HEK293 (cell line): ENCODE measurements around the gene IL17REL.
A peak's percentile ranks its signal among the peaks of the same experiment; 100 is the strongest.

ENCODE experiments used
- CTCF ChIA-PET: fragments of 350-600 bp; formaldehyde crosslinking; extraction: SDS; loops from one replicate; lab custom pipeline; 2021; ENCODE audit warnings: antibody characterized with exemption; lab: Yijun Ruan, JAX
- POLR2A ChIA-PET: fragments of 300-600 bp; formaldehyde crosslinking; extraction: SDS; loops from one replicate; lab custom pipeline; 2020; ENCODE audit warnings: antibody characterized with exemption, inconsistent platforms; lab: Yijun Ruan, JAX
- H3K27ac ChIP-seq: fragments of 200-500 bp; sonication (Bioruptor generic); 2 replicates; pipeline ENCODE4 v1.5.1; 2014; ENCODE audit warnings: low read depth, low read length, control low read depth, inconsistent platforms; ENCODE audit errors: extremely low read depth
- H3K36me3 ChIP-seq, 2 experiments: fragments of 200-500 bp in 1 of 2; sonication (Bioruptor generic) in 1 of 2; 1 replicate in 1 of 2; 2 replicates in 1 of 2; pipeline ENCODE4 v1.5.1; 2014 to 2017; ENCODE audit warnings: inconsistent platforms in 2 of 2, low read length in 2 of 2; ENCODE audit not compliant: control insufficient read depth in 2 of 2, insufficient read depth in 1 of 2
- H3K4me1 ChIP-seq: fragments of 200-500 bp; sonication (Bioruptor generic); 2 replicates; pipeline ENCODE4 v1.5.1; 2014; ENCODE audit warnings: mild to moderate bottlenecking, low read length, inconsistent platforms; ENCODE audit not compliant: control insufficient read depth, insufficient read depth
- H3K4me3 ChIP-seq: 2 replicates; pipeline ENCODE4 v1.5.1; 2011; ENCODE audit warnings: low read depth, mild to moderate bottlenecking, control low read depth, low read length, moderate library complexity
- H3K9me3 ChIP-seq: fragments of 200-500 bp; sonication (Bioruptor generic); 2 replicates; pipeline ENCODE4 v1.5.1; 2014; ENCODE audit warnings: low read depth, low read length, inconsistent platforms; ENCODE audit not compliant: control insufficient read depth, insufficient read depth
- ELK4 ChIP-seq: IDR thresholded peaks from 2 replicates; pipeline ENCODE4 v1.6.1; 2011; ENCODE audit warnings: mild to moderate bottlenecking, low read depth, low read length, borderline replicate concordance
- FEZF1 ChIP-seq: fragments of 450-650 bp; formaldehyde crosslinking; IDR thresholded peaks from 2 replicates; pipeline ENCODE4 v1.5.1; 2016; ENCODE audit warnings: missing biosample characterization, missing genetic modification characterization
- GLIS1 ChIP-seq: fragments of 450-650 bp; formaldehyde crosslinking; IDR thresholded peaks from 2 replicates; pipeline ENCODE4 v1.5.1; 2016; ENCODE audit warnings: missing biosample characterization, missing genetic modification characterization
- GLIS2 ChIP-seq: fragments of 450-650 bp; formaldehyde crosslinking; IDR thresholded peaks from 2 replicates; pipeline ENCODE4 v1.5.1; 2016; ENCODE audit warnings: missing biosample characterization, missing genetic modification characterization
- KLF17 ChIP-seq: fragments of 450-650 bp; formaldehyde crosslinking; IDR thresholded peaks from 2 replicates; pipeline ENCODE4 v1.5.1; 2016; ENCODE audit warnings: missing biosample characterization, missing genetic modification characterization
- KLF9 ChIP-seq: fragments of 450-650 bp; formaldehyde crosslinking; IDR thresholded peaks from 2 replicates; pipeline ENCODE4 v1.5.1; 2016; ENCODE audit warnings: missing biosample characterization, missing genetic modification characterization, low read depth
- SP3 ChIP-seq: fragments of 450-650 bp; formaldehyde crosslinking; IDR thresholded peaks from 2 replicates; pipeline ENCODE4 v1.5.1; 2016; ENCODE audit warnings: missing biosample characterization, missing genetic modification characterization
- ZFP69B ChIP-seq: fragments of 450-650 bp; formaldehyde crosslinking; IDR thresholded peaks from 2 replicates; pipeline ENCODE4 v1.5.1; 2016; ENCODE audit warnings: missing biosample characterization, missing genetic modification characterization
- ZNF175 ChIP-seq: fragments of 450-650 bp; formaldehyde crosslinking; IDR thresholded peaks from 2 replicates; pipeline ENCODE4 v1.5.1; 2016; ENCODE audit warnings: missing biosample characterization, missing genetic modification characterization
- ZNF266 ChIP-seq: fragments of 450-650 bp; formaldehyde crosslinking; IDR thresholded peaks from 2 replicates; pipeline ENCODE4 v1.5.1; 2016; ENCODE audit warnings: missing biosample characterization, missing genetic modification characterization, low read depth
- ZNF391 ChIP-seq: fragments of 450-650 bp; formaldehyde crosslinking; IDR thresholded peaks from 2 replicates; pipeline ENCODE4 v1.5.1; 2016; ENCODE audit warnings: low read depth, missing biosample characterization, missing genetic modification characterization, borderline replicate concordance
- ZNF394 ChIP-seq: fragments of 450-650 bp; formaldehyde crosslinking; IDR thresholded peaks from 2 replicates; pipeline ENCODE4 v1.5.1; 2016; ENCODE audit warnings: missing biosample characterization, missing genetic modification characterization, mild to moderate bottlenecking, moderate library complexity, borderline replicate concordance
- ZNF571 ChIP-seq: fragments of 450-650 bp; formaldehyde crosslinking; IDR thresholded peaks from 2 replicates; pipeline ENCODE4 v1.5.0; 2017; ENCODE audit warnings: missing biosample characterization, missing genetic modification characterization
- ZNF600 ChIP-seq: fragments of 450-650 bp; formaldehyde crosslinking; IDR thresholded peaks from 2 replicates; pipeline ENCODE4 v1.5.1; 2016; ENCODE audit warnings: missing biosample characterization, missing genetic modification characterization
- ZNF76 ChIP-seq: fragments of 450-650 bp; formaldehyde crosslinking; IDR thresholded peaks from 2 replicates; pipeline ENCODE4; 2016; ENCODE audit warnings: low read depth, missing biosample characterization, missing genetic modification characterization, borderline replicate concordance
- ZNF768 ChIP-seq: fragments of 450-650 bp; formaldehyde crosslinking; IDR thresholded peaks from 2 replicates; pipeline ENCODE4 v1.5.1; 2018; ENCODE audit warnings: missing biosample characterization, mild to moderate bottlenecking, missing genetic modification characterization
- ZSCAN5A ChIP-seq: fragments of 450-650 bp; formaldehyde crosslinking; IDR thresholded peaks from 2 replicates; pipeline ENCODE4 v1.5.1; 2016; ENCODE audit warnings: missing biosample characterization, missing genetic modification characterization
- ZXDB ChIP-seq: fragments of 450-650 bp; formaldehyde crosslinking; IDR thresholded peaks from 2 replicates; pipeline ENCODE4 v1.5.1; 2016; ENCODE audit warnings: missing biosample characterization, missing genetic modification characterization
- TF ChIP-seq, protein P1 (sequence below): fragments of 450-650 bp; formaldehyde crosslinking; IDR thresholded peaks from 2 replicates; pipeline ENCODE4 v1.5.1; 2016; ENCODE audit warnings: missing biosample characterization, missing genetic modification characterization
- TF ChIP-seq, protein P2 (sequence below): fragments of 450-650 bp; formaldehyde crosslinking; IDR thresholded peaks from 2 replicates; pipeline ENCODE4 v1.5.1; 2016; ENCODE audit warnings: missing biosample characterization, missing genetic modification characterization
- TF ChIP-seq, protein P3 (sequence below): fragments of 450-650 bp; formaldehyde crosslinking; IDR thresholded peaks from 2 replicates; pipeline ENCODE4 v1.5.1; 2017; ENCODE audit warnings: missing biosample characterization, missing genetic modification characterization
- TF ChIP-seq, protein P4 (sequence below): fragments of 450-650 bp; formaldehyde crosslinking; IDR thresholded peaks from 2 replicates; pipeline ENCODE4 v1.5.1; 2017; ENCODE audit warnings: missing biosample characterization, missing genetic modification characterization

The IL17REL gene

DNA sequence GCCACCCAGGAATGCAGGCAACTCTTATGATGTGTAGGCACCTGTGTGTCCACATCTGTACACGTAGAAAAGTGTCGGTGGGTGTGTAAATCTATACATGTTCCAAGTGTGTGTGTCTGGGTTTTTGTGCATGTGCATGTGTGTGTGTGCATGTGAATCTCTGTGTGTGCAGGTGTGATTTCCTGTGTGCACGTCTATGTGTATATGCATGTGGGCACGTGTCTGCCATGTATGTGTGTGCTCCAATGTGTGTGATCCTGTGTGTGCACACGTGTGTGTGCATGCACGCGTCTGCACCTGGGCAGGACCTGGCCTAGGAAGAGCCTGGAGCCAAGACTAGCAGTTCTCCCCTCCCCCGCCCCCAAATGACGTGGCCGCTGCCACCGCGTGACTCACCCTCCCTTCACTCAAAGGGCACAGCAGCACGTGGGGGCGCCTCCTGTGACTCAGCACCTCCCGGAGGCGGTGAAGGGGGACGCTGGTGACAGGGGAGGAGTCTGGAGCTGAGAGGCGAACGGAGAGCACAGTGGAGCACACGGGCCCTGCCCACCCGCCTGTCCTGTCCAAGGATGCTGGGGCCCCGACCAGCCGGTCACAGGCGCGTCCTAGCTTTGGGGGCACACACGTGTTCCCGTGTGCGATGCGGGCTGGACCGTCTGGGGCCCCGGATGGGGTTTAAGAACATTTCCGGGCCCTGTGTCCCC is 41.9 kb downstream of the IL17REL start:
- CTCF ChIA-PET = interaction anchor here (0.6 to 1.3 kb wide), 4 partner anchors 12 to 273 kb away, joined by 3 to 4 read pairs (median 4); no protein-coding TSS in a partner anchor
- Histone ChIP-seq H3K36me3 (peaks cover 0 to 2% of the 10 kb centered on the region in 2 experiments; a peak in 1 of 3 replicates), H3K4me3 (peak overlapping the region; percentile 25), H3K27ac (peak overlapping the region; percentile 61), H3K9me3 (no peaks in the 10 kb centered on the region), H3K4me1 (peaks cover 3% of the 10 kb centered on the region; the same call in 1 of the 2 replicates)
- POLR2A ChIA-PET = interaction anchor here (0.7 to 1.9 kb wide), 5 partner anchors 9 to 60 kb away, joined by 3 to 26 read pairs (median 5); partner anchors contain the start of gene PIM3
- TF ChIP-seq, protein P1, sequence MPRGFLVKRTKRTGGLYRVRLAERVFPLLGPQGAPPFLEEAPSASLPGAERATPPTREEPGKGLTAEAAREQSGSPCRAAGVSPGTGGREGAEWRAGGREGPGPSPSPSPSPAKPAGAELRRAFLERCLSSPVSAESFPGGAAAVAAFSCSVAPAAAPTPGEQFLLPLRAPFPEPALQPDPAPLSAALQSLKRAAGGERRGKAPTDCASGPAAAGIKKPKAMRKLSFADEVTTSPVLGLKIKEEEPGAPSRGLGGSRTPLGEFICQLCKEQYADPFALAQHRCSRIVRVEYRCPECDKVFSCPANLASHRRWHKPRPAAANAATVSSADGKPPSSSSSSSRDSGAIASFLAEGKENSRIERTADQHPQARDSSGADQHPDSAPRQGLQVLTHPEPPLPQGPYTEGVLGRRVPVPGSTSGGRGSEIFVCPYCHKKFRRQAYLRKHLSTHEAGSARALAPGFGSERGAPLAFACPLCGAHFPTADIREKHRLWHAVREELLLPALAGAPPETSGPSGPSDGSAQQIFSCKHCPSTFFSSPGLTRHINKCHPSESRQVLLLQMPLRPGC = peak; percentile 86
- TF ChIP-seq, protein P2, sequence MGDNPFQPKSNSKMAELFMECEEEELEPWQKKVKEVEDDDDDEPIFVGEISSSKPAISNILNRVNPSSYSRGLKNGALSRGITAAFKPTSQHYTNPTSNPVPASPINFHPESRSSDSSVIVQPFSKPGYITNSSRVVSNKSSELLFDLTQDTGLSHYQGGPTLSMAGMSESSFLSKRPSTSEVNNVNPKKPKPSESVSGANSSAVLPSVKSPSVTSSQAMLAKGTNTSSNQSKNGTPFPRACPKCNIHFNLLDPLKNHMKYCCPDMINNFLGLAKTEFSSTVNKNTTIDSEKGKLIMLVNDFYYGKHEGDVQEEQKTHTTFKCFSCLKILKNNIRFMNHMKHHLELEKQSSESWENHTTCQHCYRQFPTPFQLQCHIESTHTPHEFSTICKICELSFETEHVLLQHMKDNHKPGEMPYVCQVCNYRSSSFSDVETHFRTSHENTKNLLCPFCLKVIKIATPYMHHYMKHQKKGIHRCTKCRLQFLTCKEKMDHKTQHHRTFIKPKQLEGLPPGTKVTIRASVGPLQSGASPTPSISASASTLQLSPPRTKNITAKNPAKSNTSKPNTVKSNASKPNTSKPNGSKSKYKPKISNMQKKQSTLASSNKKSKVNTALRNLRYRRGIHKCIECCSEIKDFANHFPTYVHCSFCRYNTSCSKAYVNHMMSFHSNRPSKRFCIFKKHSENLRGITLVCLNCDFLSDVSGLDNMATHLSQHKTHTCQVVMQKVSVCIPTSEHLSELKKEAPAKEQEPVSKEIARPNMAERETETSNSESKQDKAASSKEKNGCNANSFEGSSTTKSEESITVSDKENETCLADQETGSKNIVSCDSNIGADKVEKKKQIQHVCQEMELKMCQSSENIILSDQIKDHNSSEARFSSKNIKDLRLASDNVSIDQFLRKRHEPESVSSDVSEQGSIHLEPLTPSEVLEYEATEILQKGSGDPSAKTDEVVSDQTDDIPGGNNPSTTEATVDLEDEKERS (tag by site-specific recombination) = 0 out of 2 replicates have a peak, but pooled peaks have one; percentile 58
- no peak for TF ChIP-seq ELK4
- TF ChIP-seq KLF17 (tag by site-specific recombination) = peak; percentile 100
- TF ChIP-seq FEZF1 = peak; percentile 85
- peak; percentile 95 for TF ChIP-seq ZXDB (tag by site-specific recombination)
- peak; percentile 97; the same call in 1 of the 2 replicates for TF ChIP-seq ZNF391
- TF ChIP-seq ZFP69B = peak; percentile 90
- peak; percentile 88 for TF ChIP-seq KLF9 (tag by site-specific recombination)
- TF ChIP-seq ZNF571 (tag by site-specific recombination) = no peak
- TF ChIP-seq ZNF394 (tag by site-specific recombination) = peak; percentile 43; the same call in 1 of the 2 replicates
- TF ChIP-seq, protein P3, sequence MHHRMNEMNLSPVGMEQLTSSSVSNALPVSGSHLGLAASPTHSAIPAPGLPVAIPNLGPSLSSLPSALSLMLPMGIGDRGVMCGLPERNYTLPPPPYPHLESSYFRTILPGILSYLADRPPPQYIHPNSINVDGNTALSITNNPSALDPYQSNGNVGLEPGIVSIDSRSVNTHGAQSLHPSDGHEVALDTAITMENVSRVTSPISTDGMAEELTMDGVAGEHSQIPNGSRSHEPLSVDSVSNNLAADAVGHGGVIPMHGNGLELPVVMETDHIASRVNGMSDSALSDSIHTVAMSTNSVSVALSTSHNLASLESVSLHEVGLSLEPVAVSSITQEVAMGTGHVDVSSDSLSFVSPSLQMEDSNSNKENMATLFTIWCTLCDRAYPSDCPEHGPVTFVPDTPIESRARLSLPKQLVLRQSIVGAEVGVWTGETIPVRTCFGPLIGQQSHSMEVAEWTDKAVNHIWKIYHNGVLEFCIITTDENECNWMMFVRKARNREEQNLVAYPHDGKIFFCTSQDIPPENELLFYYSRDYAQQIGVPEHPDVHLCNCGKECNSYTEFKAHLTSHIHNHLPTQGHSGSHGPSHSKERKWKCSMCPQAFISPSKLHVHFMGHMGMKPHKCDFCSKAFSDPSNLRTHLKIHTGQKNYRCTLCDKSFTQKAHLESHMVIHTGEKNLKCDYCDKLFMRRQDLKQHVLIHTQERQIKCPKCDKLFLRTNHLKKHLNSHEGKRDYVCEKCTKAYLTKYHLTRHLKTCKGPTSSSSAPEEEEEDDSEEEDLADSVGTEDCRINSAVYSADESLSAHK (tag by site-specific recombination) = peak; percentile 79
- TF ChIP-seq ZNF175 (tag by site-specific recombination) = no peak
- TF ChIP-seq GLIS1 = peak; percentile 99
- TF ChIP-seq, protein P4, sequence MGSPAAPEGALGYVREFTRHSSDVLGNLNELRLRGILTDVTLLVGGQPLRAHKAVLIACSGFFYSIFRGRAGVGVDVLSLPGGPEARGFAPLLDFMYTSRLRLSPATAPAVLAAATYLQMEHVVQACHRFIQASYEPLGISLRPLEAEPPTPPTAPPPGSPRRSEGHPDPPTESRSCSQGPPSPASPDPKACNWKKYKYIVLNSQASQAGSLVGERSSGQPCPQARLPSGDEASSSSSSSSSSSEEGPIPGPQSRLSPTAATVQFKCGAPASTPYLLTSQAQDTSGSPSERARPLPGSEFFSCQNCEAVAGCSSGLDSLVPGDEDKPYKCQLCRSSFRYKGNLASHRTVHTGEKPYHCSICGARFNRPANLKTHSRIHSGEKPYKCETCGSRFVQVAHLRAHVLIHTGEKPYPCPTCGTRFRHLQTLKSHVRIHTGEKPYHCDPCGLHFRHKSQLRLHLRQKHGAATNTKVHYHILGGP (tag by site-specific recombination) = no peak
- peak; percentile 44; the same call in 1 of the 2 replicates for TF ChIP-seq ZNF600
- TF ChIP-seq SP3 (tag by site-specific recombination) = peak; percentile 84
- TF ChIP-seq ZNF768 = no peak
- TF ChIP-seq ZNF266 (tag by site-specific recombination) = no peak
- TF ChIP-seq ZNF76 (tag by site-specific recombination) = peak; percentile 63; the same call in 1 of the 2 replicates
- TF ChIP-seq GLIS2 (tag by site-specific recombination) = peak; percentile 100
- TF ChIP-seq ZSCAN5A (tag by site-specific recombination) = 0 out of 2 replicates have a peak, but pooled peaks have one; percentile 61
